Prostate gland (tissue), 2 donors: ENCODE data around the gene TRIM56. TPM values are rescaled to one million over a fixed set of nuclear protein-coding genes. Genes with fewer than 3 reads are reported as not detected.
A peak's percentile ranks its signal among the peaks of the same experiment; 100 is the strongest.

Experiments used
- DNase-seq: peaks from one replicate; pipeline ENCODE4 v3.0.0-alpha.2; 2019; ENCODE audit warnings: low spot score
- H3K27ac ChIP-seq, 2 donors: fragments of 200-600 bp; sonication (generic); 2 replicates each; pipeline ENCODE4 v1.5.1; 2017 to 2019
- H3K27me3 ChIP-seq: fragments of 200-600 bp; sonication (generic); replicated peaks from 2 replicates; pipeline ENCODE4 v1.5.1; 2019; ENCODE audit not compliant: insufficient read depth
- H3K36me3 ChIP-seq, 2 donors: fragments of 200-600 bp; sonication (generic); 1 replicate in 1 of 2; 2 replicates in 1 of 2; pipeline versions ENCODE4 v1.5.1 to v1.8.1; 2017 to 2019
- H3K4me1 ChIP-seq: fragments of 200-600 bp; sonication (generic); replicated peaks from 2 replicates; pipeline ENCODE4 v1.5.1; 2019
- H3K4me3 ChIP-seq, 2 donors: fragments of 200-600 bp; sonication (generic); 2 replicates each; pipeline ENCODE4 v1.5.1; 2017 to 2019
- H3K9me3 ChIP-seq: fragments of 200-600 bp; sonication (generic); 2 replicates; pipeline ENCODE4 v1.5.1; 2017
- CTCF ChIP-seq, 4 experiments: fragments of 200-600 bp in 2 of 4; fragments of 450-650 bp in 2 of 4; sonication (generic) in 2 of 4; IDR thresholded peaks; 1 replicate in 3 of 4; 2 replicates in 1 of 4; pipeline ENCODE4 v1.5.1; 2016 to 2019; ENCODE audit warnings: antibody characterized with exemption in 4 of 4, mild to moderate bottlenecking in 2 of 4, moderate library complexity in 2 of 4
- POLR2A ChIP-seq: fragments of 450-650 bp; IDR thresholded peaks from one replicate; pipeline ENCODE4 v1.6.1; 2016; ENCODE audit warnings: antibody characterized with exemption, mild to moderate bottlenecking
- POLR2AphosphoS5 ChIP-seq: sonication (generic); formaldehyde crosslinking; IDR thresholded peaks from one replicate; pipeline ENCODE4 v1.6.1; 2017; ENCODE audit warnings: antibody characterized with exemption
- WGBS: methylation state at CpG from one replicate; pipeline ENCODE4 v1.1.5; 2018; 5-methylcytosine and 5-hydroxymethylcytosine counted together
- intact Hi-C: fragments of 100-400 bp; cut with DNase I; formaldehyde crosslinking; loops from one replicate; pipeline ENCODE4 v1.14.2; 2022
- total RNA-seq, 2 donors: library from RNA; depleted of rRNA; stranded (reverse); fragments of >200 nt; gene quantifications; one replicate each; pipeline ENCODE4 v1.1.0, GENCODE V29; 2016

The TRIM56 gene
- total RNA-seq, 2 donors from 2014 or later, result 32.0 to 36.1 TPM

- no peak overlapping the region for H3K27ac ChIP-seq
- 48% methylated on average over 8 of the region's 8 CpGs for WGBS
- H3K4me3 ChIP-seq, result no peak overlapping the region
- intact Hi-C loops, result no loop called here
- no peaks in the 10 kb centered on the region for H3K9me3 ChIP-seq
- TF ChIP-seq POLR2A (no peak), POLR2AphosphoS5 (no peak), CTCF (IDR thresholded peaks at IDR 0.05) (no peak)
- DNase-seq, result no peak
- H3K36me3 ChIP-seq, result no peaks in the 10 kb centered on the region
- no peaks in the 10 kb centered on the region for H3K4me1 ChIP-seq
- H3K27me3 ChIP-seq, result no peaks in the 10 kb centered on the region
Observed at GRCh38 chr7:101114492-101114891, 29.2 kb downstream of the TRIM56 start.

- Histone ChIP-seq H3K27ac (no peak overlapping the region), H3K36me3 (no peaks in the 10 kb centered on the region)
Observed at GRCh38 chr7:101115215-101115614, 29.9 kb downstream of the TRIM56 start.

GRCh38 chr7:101116898-101117297 is 31.6 kb downstream of the TRIM56 start:
- Histone ChIP-seq H3K27ac (peak overlapping the region in 1 of 2 donors; percentile 38), H3K4me1 (no peaks in the 10 kb centered on the region), H3K4me3 (no peak overlapping the region), H3K36me3 (no peaks in the 10 kb centered on the region), H3K27me3 (no peaks in the 10 kb centered on the region), H3K9me3 (no peaks in the 10 kb centered on the region)
- 84% methylated on average over 10 of the region's 10 CpGs for WGBS
- TF ChIP-seq POLR2A (no peak), POLR2AphosphoS5 (no peak), CTCF (IDR thresholded peaks at IDR 0.05) (no peak)
- intact Hi-C loops, result no loop called here
- no peak for DNase-seq

More at GRCh38 chr7:101115215-101115614, 29.9 kb downstream of the TRIM56 start:
- Histone ChIP-seq H3K4me3 (no peak overlapping the region), H3K9me3 (no peaks in the 10 kb centered on the region), H3K4me1 (no peaks in the 10 kb centered on the region), H3K27me3 (no peaks in the 10 kb centered on the region)
- TF ChIP-seq POLR2AphosphoS5, result no peak
- no peak for TF ChIP-seq CTCF (IDR thresholded peaks at IDR 0.05)
- TF ChIP-seq POLR2A, result no peak
- intact Hi-C loops, result no loop called here
- 97% methylated on average over 3 of the region's 3 CpGs for WGBS
- no peak for DNase-seq

- TF ChIP-seq CTCF (IDR thresholded peaks at IDR 0.05) (no peak), POLR2A (no peak)
- Histone ChIP-seq H3K36me3 (no peaks in the 10 kb centered on the region), H3K4me3 (no peak overlapping the region), H3K9me3 (no peaks in the 10 kb centered on the region), H3K27ac (no peak overlapping the region), H3K4me1 (no peaks in the 10 kb centered on the region), H3K27me3 (no peaks in the 10 kb centered on the region)
- no peak for DNase-seq
- intact Hi-C loops, result no loop called here
- WGBS, result 75% methylated on average over 3 of the region's 3 CpGs
Observed at GRCh38 chr7:101118856-101119255, 33.6 kb downstream of the TRIM56 start.

- H3K36me3 ChIP-seq, result no peaks in the 10 kb centered on the region
- H3K4me1 ChIP-seq, result no peaks in the 10 kb centered on the region
- TF ChIP-seq POLR2AphosphoS5 (no peak), CTCF (IDR thresholded peaks at IDR 0.05) (no peak), POLR2A (no peak)
- 45% methylated on average over 10 of the region's 10 CpGs for WGBS
- H3K9me3 ChIP-seq, result no peaks in the 10 kb centered on the region
- H3K27me3 ChIP-seq, result no peaks in the 10 kb centered on the region
- H3K27ac ChIP-seq, result no peak overlapping the region
- intact Hi-C loops, result no loop called here
- H3K4me3 ChIP-seq, result no peak overlapping the region
- no peak for DNase-seq
Observed at GRCh38 chr7:101119876-101120275, 34.6 kb downstream of the TRIM56 start.
